HS-27A (cell line): ENCODE measurements around the gene CCDC66.
A peak's percentile ranks its signal among the peaks of the same experiment; 100 is the strongest.

ENCODE experiments used
- DNase-seq: peaks from one replicate; pipeline ENCODE4 v3.0.0-alpha.2; 2012; ENCODE audit warnings: low read depth, missing footprints

Gene CCDC66

GRCh38 chr3:56621681-56622080 lies 64.7 kb downstream of the CCDC66 start:
- no peak for DNase-seq

GRCh38 chr3:56622381-56622780 lies 65.4 kb downstream of the CCDC66 start:
- no peak for DNase-seq

- peak; percentile 7 for DNase-seq
Measured at GRCh38 chr3:56624725-56625124, 67.8 kb downstream of the CCDC66 start.

GRCh38 chr3:56629047-56629446 lies 72.1 kb downstream of the CCDC66 start:
- DNase-seq = no peak

- no peak for DNase-seq
Measured at GRCh38 chr3:56629451-56629850, 72.5 kb downstream of the CCDC66 start.

- no peak for DNase-seq
Measured at GRCh38 chr3:56630966-56631365, 74.0 kb downstream of the CCDC66 start.

- no peak for DNase-seq
Measured at GRCh38 chr3:56633181-56633580, 76.2 kb downstream of the CCDC66 start.

GRCh38 chr3:56633602-56634535 lies 76.9 kb downstream of the CCDC66 start:
- DNase-seq = no peak

- no peak for DNase-seq
Measured at GRCh38 chr3:56645407-56645806, 88.4 kb downstream of the CCDC66 start.

GRCh38 chr3:56654460-56654859 lies 97.5 kb downstream of the CCDC66 start:
- no peak for DNase-seq

- no peak for DNase-seq
Measured at GRCh38 chr3:56655709-56656108, 98.7 kb downstream of the CCDC66 start.

- no peak for DNase-seq
Measured at GRCh38 chr3:56664823-56665222, 107.8 kb downstream of the CCDC66 start.

- no peak for DNase-seq
Measured at GRCh38 chr3:56667973-56668579, 111.1 kb downstream of the CCDC66 start.
